PC-3 (cell line): Measurements from ENCODE around the gene MT1A.

Source experiments
- CTCF ChIP-seq: fragments of 300-600 bp; sonication (generic); conservative IDR thresholded peaks from 2 replicates; pipeline ENCODE4 v1.5.1; 2017; ENCODE audit warnings: antibody characterized with exemption, low read depth, mild to moderate bottlenecking, low read length
- EZH2 ChIP-seq: fragments of 300-600 bp; sonication (generic); IDR thresholded peaks from one replicate; pipeline ENCODE4 v1.6.1; 2017; ENCODE audit warnings: antibody characterized with exemption, mild to moderate bottlenecking, low read length; ENCODE audit not compliant: unreplicated experiment
- EZH2phosphoT487 ChIP-seq: fragments of 300-600 bp; sonication (generic); IDR thresholded peaks from 2 replicates; pipeline ENCODE4 v1.6.1; 2018; ENCODE audit warnings: mild to moderate bottlenecking, antibody characterized with exemption, low read length, borderline replicate concordance

GRCh38 chr16:56681939-56682702, 43.7 kb downstream of the MT1A start, which contains the start of gene MT1X:
- TF ChIP-seq CTCF = no peak
- no peak for TF ChIP-seq EZH2phosphoT487
- TF ChIP-seq EZH2 = no peak
